Erythroblast (primary cell): ENCODE results near the gene BEND3.

Experiments used
- GATA1 ChIP-seq: IDR thresholded peaks from 2 replicates; pipeline ENCODE4 v1.6.1; 2011; ENCODE audit warnings: low read depth, mild to moderate bottlenecking, control low read depth, low read length, moderate library complexity
- POLR2A ChIP-seq: IDR thresholded peaks from 2 replicates; pipeline ENCODE4 v1.6.1; 2011; ENCODE audit warnings: mild to moderate bottlenecking, low read length

DNA sequence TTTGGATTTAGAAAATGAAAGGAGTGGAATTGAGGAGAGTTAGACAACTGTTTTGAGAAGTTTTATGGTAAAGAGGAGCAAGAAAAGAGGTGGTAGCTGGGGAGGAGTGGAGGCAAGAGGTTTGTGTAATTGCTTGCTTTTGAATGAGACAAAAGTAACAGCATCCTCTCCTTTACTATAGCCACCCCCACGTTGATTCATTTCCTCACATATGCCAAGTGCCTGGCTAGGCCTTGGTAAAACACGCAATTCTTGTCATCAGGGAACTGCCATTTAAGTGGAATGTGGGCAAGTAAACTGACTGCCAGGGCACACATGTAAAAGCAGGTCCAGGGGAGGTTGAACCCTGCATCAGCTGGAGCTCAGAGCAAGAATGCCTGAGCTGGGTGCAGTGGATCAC is 83.3 kb downstream of the BEND3 start:
- TF ChIP-seq POLR2A (no peak), GATA1 (no peak)
